WERI-Rb-1 (cell line): Measurements from ENCODE around the gene CSRP3.

ENCODE experiments used
- DNase-seq: peaks from one replicate; pipeline ENCODE4 v3.0.0-alpha.2; 2020
- H3K27ac ChIP-seq: fragments of 250-450 bp; sonication (Bioruptor Pico); 2 replicates; pipeline ENCODE4 v1.5.1; 2020; ENCODE audit warnings: mild to moderate bottlenecking, moderate library complexity
- H3K27me3 ChIP-seq: fragments of 250-450 bp; sonication (Bioruptor Pico); 2 replicates; pipeline ENCODE4 v1.5.1; 2021; ENCODE audit warnings: mild to moderate bottlenecking, low read depth, moderate library complexity; ENCODE audit not compliant: insufficient read depth, severe bottlenecking
- H3K36me3 ChIP-seq: fragments of 250-450 bp; sonication (Bioruptor Pico); 2 replicates; pipeline ENCODE4 v1.5.1; 2020; ENCODE audit warnings: mild to moderate bottlenecking, moderate library complexity
- H3K4me3 ChIP-seq: 2 replicates; pipeline ENCODE4 v1.5.1; 2011; ENCODE audit warnings: low read depth, mild to moderate bottlenecking, control low read depth, low read length
- H3K9me3 ChIP-seq: fragments of 250-450 bp; sonication (Bioruptor Pico); 2 replicates; pipeline ENCODE4 v1.5.1; 2021; ENCODE audit warnings: mild to moderate bottlenecking, moderate library complexity; ENCODE audit not compliant: severe bottlenecking
- CTCF ChIP-seq: IDR thresholded peaks from 2 replicates; pipeline ENCODE4 v1.5.1; 2011; ENCODE audit warnings: low read depth, mild to moderate bottlenecking, control low read depth, inconsistent platforms, low read length

CSRP3 gene

GRCh38 chr11:19232910-19233503 lies 31.2 kb upstream of the CSRP3 start:
- H3K27me3 ChIP-seq: no peaks in the 10 kb centered on the region
- DNase-seq: no peak
- H3K36me3 ChIP-seq: peaks cover 35% of the 10 kb centered on the region
- TF ChIP-seq CTCF: no peak
- H3K9me3 ChIP-seq: no peaks in the 10 kb centered on the region
- H3K4me3 ChIP-seq: no peak overlapping the region
- H3K27ac ChIP-seq: no peak overlapping the region

GRCh38 chr11:19229671-19230070 lies 27.9 kb upstream of the CSRP3 start:
- peaks cover 22% of the 10 kb centered on the region for H3K36me3 ChIP-seq
- no peak overlapping the region for H3K4me3 ChIP-seq
- TF ChIP-seq CTCF: no peak
- no peaks in the 10 kb centered on the region for H3K27me3 ChIP-seq
- no peak for DNase-seq
- H3K9me3 ChIP-seq: no peaks in the 10 kb centered on the region
- H3K27ac ChIP-seq: no peak overlapping the region

- no peak overlapping the region for H3K27ac ChIP-seq
- H3K36me3 ChIP-seq: peaks cover 23% of the 10 kb centered on the region
- H3K9me3 ChIP-seq: no peaks in the 10 kb centered on the region
- no peak overlapping the region for H3K4me3 ChIP-seq
- TF ChIP-seq CTCF: no peak
- DNase-seq: no peak
- no peaks in the 10 kb centered on the region for H3K27me3 ChIP-seq
These were observed 27.2 kb upstream of the CSRP3 start for GRCh38 chr11:19228968-19229367.

GRCh38 chr11:19226378-19227195 lies 24.8 kb upstream of the CSRP3 start:
- no peak for DNase-seq
- no peak for TF ChIP-seq CTCF
- H3K27me3 ChIP-seq: no peaks in the 10 kb centered on the region
- H3K36me3 ChIP-seq: peaks cover 20% of the 10 kb centered on the region
- H3K9me3 ChIP-seq: no peaks in the 10 kb centered on the region
- no peak overlapping the region for H3K27ac ChIP-seq
- no peak overlapping the region for H3K4me3 ChIP-seq

GRCh38 chr11:19225581-19225980 lies 23.8 kb upstream of the CSRP3 start:
- Histone ChIP-seq H3K9me3 (no peaks in the 10 kb centered on the region), H3K36me3 (peaks cover 20% of the 10 kb centered on the region), H3K4me3 (no peak overlapping the region), H3K27me3 (no peaks in the 10 kb centered on the region), H3K27ac (no peak overlapping the region)
- DNase-seq: no peak
- TF ChIP-seq CTCF: no peak
